NT2/D1 (cell line): ENCODE measurements around the gene CDC25B.

ENCODE experiments used
- SUZ12 ChIP-seq: IDR thresholded peaks from 2 replicates; pipeline ENCODE4 v1.6.1; 2011; ENCODE audit not compliant: insufficient read length, insufficient read depth; ENCODE audit errors: extremely low read depth
- ZNF274 ChIP-seq: IDR thresholded peaks from 2 replicates; pipeline ENCODE4 v1.6.1; 2011; ENCODE audit warnings: mild to moderate bottlenecking, low read depth, low read length

GRCh38 chr20:3821996-3822395 lies 25.9 kb downstream of the CDC25B start:
- TF ChIP-seq ZNF274 (no peak), SUZ12 (no peak)
